Ammon's horn (tissue), 1 donor: Measurements from ENCODE around the gene EML3.
A peak's percentile ranks its signal among the peaks of the same experiment; 100 is the strongest.
"Not testable (repeated sequence)": the region's sequence is repeated elsewhere in the genome, so short reads cannot be mapped to it uniquely, and the experiment has no call there.

Experiments used
- DNase-seq: peaks from one replicate; pipeline ENCODE4 v3.0.0-alpha.2; 2016; ENCODE audit warnings: low spot score

Gene EML3

GRCh38 chr11:62600367-62601121 is 12.0 kb downstream of the EML3 start:
- no peak for DNase-seq

DNA sequence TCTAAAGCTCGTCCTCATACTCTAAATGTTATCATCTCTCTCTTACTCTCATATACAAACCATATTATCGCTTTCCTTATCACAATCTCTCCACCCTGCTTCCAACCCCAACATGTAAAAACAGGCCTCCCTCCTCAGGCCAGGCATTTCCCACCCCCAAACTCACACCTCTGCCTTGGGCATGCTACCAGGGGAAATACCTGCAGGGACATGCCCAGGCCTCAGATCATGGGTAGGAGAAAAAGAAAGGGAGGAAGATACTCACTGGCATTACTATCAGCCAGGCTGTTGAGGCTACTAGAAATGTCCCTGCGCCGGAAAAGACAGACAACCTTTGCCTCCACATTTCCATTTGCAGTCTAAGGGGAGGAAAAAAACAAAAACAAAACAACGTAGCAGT is 12.7 kb downstream of the EML3 start:
- DNase-seq = no peak

DNA sequence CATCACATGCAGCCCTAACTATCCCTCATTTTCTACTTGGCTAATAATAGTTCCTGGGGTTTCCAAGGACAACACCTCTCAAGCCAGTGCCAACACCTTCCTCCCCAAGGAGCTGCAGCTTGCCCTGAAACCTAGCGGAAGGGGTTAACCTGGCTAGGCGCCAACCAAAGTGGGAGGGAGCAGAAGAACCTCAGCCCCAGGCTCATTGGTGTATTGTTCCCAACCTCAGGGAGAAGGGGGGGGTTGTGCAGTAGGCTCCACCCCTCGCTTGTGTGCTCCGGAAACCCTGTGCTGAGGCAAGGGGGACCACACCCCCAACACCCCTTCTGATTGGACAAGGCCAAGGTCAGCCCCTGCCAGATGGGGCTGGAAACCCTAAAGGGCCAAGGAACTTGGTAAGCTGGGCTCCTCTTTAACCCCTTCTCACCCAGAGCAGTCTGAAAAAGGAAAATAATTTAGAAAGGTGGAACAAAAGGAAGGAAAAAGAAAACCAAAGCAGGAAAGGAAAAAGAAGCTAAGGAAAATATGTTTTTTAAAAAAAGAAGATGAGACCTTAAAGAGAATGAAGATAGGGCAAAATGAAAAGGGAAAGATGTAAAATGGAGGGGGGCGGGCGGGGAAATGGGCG is 13.4 kb downstream of the EML3 start:
- peak; percentile 97 for DNase-seq

GRCh38 chr11:62595124-62595523 is 17.5 kb downstream of the EML3 start:
- no peak for DNase-seq

DNA sequence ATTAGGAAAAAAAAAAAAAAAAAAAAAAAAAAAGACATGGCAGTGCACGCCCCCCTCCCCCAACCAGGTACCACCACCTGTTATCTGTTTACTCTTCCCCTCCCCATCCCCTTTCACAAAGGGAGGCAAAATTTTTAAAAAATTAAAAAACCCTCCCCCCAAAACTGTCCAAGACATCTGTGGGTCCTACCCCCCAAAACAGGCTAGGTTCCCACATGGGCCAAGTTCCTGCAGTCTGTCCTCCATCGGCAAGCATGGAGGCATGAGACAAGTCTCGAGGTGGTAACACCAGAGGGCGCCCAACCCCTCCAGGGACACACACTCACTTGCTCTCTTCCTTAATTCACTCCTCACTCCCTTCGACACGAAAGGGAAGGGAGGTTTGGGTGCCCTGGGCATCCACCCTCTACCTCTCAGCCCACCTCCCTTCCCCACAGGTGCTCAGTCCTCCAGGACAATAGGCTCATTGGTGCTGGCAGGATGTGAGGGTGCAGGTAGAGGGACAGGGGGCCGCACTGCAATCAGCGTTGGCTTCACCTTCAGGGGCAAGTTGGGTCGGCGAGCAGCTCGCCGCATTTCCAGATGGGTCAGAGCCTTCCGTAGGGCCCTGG is 19.0 kb downstream of the EML3 start:
- DNase-seq = peak; percentile 87

DNA sequence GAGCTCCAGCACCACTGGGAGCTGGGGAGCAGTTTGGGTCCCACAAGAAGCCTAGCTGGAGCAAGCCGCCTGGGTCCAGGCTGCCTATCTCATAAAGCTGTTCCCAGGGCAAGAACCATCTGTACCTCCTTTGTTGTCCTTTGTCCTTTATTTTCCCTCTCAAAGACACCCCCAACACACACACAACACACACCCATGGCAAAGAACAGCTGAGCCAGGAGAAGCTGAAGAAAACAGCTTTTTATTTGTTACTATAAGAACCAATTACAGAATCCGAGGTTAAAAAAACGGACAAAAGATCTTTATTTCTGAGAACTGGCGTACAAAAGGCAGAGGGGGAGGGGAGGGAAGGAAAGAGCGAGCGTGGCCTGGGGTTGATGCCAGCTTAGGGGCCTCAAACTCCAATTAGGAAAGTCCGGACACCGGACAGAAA is 19.6 kb downstream of the EML3 start:
- peak; percentile 76 for DNase-seq

DNA sequence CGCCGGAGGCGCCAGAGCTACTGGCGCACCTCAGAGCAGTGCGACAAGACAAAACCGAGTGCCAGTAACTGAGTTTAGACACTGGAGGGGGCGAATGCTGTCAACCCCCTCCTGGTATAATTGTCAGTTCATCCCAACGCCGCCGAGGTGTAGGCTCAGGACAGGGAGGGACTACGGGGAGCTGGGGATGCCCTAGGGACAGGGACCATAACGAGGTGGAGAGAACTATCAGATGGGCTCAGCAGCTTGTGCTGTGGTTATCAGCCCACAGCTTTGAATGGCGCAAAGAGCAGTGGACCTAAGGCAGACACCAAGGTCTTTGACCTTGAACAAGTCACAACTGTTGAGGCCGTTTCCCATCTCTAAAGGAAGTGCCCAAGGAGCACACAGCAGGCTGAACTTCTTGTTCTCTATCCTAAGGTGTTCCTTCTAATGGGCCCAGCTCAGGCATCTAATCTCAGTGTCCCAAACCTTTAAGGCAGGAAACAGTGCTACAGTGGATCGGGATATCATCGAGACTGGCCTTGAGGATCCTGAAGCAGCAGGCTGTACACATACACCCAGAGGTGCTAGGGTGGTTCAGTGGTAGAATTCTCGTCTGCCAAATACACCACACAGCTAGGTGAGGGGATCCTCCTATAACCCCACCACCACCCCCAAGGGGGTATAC is 20.3 kb downstream of the EML3 start:
- DNase-seq = no peak

GRCh38 chr11:62591448-62592145 is 21.0 kb downstream of the EML3 start, which contains the start of gene TUT1:
TSS of gene TUT1 (minus strand) at chr11:62591523. CDS start at chr11:62591485, 38 bp downstream.
- DNase-seq = peak; percentile 100

DNA sequence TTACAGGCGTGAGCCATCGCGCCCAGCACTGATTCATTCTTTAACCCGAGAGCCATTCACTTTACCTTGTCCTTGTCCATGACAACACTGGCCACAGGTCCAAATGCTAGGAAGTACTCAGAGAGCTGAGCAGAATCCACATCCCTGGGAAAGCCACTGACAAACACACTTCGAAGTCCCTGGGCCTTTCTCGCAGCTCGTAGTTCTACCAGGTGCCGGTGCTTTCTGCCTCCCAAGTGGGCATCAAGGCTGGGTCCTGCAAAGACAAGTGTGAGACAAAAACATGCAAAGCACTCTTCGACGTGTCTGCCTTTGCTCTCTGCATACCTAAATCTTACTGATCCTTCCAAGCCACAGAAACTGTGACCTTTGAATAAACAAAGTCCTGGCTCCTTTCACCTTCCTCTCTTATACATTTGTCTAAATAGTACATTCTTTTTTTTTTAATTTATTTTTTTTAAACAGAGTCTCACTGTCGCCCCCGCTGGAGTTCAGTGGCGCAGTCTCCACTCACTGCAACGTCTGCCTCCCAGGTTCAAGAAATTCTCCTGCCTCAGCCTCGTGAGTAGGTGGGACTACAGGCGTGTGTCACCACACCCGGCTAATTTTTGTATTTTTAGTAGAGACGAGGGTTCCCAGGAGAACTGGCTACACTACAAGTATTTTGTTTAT is 23.5 kb downstream of the EML3 start:
- DNase-seq = no peak

DNA sequence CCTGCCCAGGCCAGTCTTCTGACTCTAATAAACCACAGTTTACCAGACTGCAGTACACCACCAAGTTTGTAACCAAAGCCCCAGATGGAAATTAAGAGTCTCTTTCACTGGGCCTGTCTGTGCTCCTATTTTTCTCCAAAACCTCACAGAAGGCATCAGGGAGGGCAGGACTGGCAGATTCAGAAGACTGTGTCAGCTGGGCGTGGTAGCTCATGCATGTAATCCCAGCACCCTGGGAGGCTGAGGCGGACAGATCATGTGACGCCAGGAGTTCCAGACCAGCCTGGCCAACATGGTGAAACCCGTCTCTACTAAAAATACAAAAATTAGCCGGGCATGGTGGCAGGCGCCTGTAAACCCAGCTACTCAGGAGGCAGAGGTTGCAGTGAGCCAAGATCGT is 27.2 kb downstream of the EML3 start:
- not testable (repeated sequence) for DNase-seq

GRCh38 chr11:62581735-62582134 is 30.8 kb downstream of the EML3 start:
- DNase-seq = not testable (repeated sequence)

DNA sequence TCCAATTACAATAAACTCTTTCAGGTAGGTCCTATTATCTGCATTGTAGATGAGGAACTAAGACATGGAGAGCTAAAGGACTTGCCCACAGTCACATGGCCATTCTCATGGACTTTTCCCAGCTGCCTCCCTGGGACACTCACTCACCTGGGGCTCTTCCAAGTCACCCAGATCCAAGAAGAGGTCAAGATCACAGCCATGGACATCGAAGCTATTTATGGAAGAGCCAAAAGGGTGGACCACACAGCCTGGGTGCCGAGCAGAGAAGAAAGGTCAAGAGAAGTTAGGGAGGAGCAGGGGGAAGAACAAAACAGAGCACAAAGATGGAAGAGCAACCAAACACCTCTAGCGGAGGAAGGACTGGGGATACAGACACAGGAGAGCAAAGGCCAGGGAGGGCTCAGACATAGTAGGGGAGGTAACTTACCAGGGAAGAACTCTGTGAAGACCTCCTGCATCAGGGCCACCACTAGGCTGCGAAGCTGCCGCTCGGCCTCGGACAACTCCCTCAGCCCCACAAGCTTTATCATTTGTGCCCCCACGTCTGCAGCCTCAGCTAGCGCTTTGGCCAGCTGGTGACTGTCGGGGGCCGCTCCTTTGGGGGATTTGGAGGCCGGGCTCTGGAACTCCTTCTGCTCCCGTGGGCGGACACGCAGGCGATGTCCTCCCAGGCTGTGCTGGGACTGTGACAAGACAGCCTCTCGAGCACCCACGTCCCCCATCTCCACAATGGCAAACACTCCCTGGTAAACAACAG is 31.4 kb downstream of the EML3 start:
- DNase-seq = no peak

DNA sequence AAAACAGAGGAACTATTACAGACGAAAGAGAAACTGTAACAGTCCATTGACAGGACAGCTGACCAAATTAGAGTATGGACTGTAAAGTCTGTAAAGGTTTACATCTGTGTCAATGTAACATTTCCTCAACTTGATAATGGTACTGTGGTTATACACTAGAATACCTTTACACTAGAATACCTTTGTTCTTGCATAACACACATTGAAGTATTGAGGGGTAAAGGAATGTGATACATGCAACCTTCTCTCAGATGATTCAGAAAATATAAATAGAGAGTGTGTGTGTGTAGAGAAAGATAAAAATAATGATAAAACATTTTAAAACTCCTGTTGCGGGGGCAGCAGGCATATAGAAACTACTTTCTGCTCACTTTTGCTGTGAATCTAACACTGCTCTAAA is 33.3 kb downstream of the EML3 start:
- DNase-seq = no peak

GRCh38 chr11:62578541-62578940 is 34.0 kb downstream of the EML3 start:
- DNase-seq = no peak

GRCh38 chr11:62577046-62577714 is 35.4 kb downstream of the EML3 start:
- no peak for DNase-seq

DNA sequence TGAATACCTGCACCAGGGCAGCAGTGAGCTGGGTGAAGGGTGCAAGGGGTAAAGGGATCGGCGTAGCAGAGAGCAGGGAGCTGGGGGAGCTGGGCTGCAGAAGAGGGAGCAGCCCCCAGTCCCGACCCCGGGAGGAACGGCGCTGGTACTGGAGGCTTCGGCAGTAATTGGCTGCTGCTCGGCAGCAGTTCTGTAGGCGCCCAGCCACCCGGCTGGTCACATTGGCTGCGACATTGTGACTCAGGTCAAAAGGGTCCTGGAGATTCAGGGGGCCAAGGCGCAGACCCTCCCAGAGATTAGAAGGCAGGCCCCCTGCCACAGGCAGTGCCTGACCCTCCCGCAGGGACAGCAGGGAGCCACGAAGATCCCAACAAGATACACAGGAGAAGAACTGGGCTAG is 36.7 kb downstream of the EML3 start:
- no peak for DNase-seq

DNA sequence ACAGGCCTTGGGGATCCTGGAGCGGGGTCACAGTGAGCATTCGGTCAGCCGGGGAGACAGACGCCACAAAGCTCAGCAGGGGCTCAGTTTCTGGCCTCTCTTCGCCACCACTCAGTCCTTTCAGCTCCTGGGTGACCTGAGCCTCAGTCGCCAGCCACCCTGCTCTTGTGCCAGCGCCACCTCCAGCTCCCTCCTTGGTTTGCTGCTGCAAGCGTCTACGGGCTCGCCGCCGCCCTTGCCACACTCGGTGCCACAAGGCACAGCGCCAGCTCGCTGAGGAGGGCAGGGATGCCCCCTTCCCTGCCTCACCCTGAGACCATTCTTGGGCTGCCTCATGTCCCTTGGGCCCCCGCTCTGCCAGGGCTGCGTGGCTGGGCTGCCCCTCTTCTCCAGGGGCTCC is 37.4 kb downstream of the EML3 start:
- DNase-seq = no peak

GRCh38 chr11:62574363-62575071 is 38.1 kb downstream of the EML3 start:
- peak; percentile 67 for DNase-seq

DNA sequence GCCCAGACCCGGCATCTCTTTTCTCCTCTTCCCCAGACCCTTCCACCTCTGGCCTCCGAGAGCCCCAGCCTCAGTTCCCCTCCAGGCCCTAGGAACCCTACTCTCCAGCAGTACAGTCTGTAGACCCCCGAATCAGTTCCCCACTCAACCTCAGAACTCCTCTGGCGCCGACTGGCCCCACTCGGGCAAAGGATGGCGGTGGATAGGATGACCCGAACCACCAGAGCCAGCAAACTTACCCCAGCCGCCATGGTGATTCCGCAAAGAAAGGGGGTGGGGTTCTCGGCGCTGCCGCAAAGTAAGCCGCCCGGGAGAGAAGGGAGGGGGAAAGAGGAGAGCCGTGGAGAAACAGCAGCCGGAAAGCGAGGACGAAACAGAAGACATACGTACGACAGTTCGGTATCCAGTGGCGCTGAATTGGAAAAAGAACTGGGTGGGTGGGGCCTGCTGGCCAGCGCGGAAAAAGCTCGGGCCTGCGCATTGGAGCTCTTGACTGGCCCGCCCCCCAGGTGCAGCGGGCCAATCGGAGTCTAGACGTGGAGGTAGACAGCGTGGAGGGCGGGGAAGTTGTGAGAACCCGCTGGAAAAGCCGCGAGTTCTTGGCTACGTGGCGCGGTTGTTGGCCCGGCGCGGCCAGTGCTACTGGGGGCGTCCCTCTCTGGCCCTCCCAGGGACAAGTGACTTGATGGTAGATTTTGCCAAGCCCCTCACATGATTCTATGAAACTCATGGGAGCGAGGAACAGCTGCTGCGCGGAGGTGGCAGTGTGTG is 38.8 kb downstream of the EML3 start, which contains the start of gene EEF1G:
Gene EEF1G, minus strand, starts transcription at position 300 of the 771 bp plus-strand sequence. Its CDS starts 49 bp downstream, at position 251.
- DNase-seq = peak; percentile 99
